SK-N-SH treated with all-trans-retinoic acid at 6 μM for 48 hours (cell line): ENCODE results near the gene OAS2.

Source experiments
- ATAC-seq: fragments of 200-7000 bp; cut with Tn5 transposase; 3 replicates; pipeline ENCODE4 v1.9.1; 2020; ENCODE audit warnings: mild to moderate bottlenecking, moderate library complexity
- ARNTL ChIP-seq: fragments of 450-650 bp; formaldehyde crosslinking; IDR thresholded peaks from 2 replicates; pipeline ENCODE4 v1.5.0; 2020; ENCODE audit warnings: low read depth, mild to moderate bottlenecking, moderate library complexity, borderline replicate concordance
- BACH2 ChIP-seq: fragments of 250-450 bp; sonication (Bioruptor Pico); IDR thresholded peaks from 2 replicates; pipeline ENCODE4 v1.9.0; 2021; ENCODE audit warnings: mild to moderate bottlenecking, borderline replicate concordance
- CREB5 ChIP-seq: fragments of 250-450 bp; sonication (Bioruptor Pico); IDR thresholded peaks from 2 replicates; pipeline ENCODE4 v1.5.1; 2020; ENCODE audit warnings: low read depth, mild to moderate bottlenecking, moderate library complexity
- CSDC2 ChIP-seq: fragments of 250-450 bp; sonication (Bioruptor Pico); IDR thresholded peaks from 2 replicates; pipeline ENCODE4 v1.5.0; 2020; ENCODE audit warnings: mild to moderate bottlenecking, moderate library complexity
- ESRRG ChIP-seq: fragments of 250-450 bp; sonication (Bioruptor Pico); IDR thresholded peaks from 2 replicates; pipeline ENCODE4 v1.6.1; 2021; ENCODE audit warnings: mild to moderate bottlenecking
- GLIS3 ChIP-seq: fragments of 250-450 bp; sonication (Bioruptor Pico); IDR thresholded peaks from 2 replicates; pipeline ENCODE4 v1.5.0; 2020; ENCODE audit warnings: mild to moderate bottlenecking, moderate library complexity
- ISL1 ChIP-seq: fragments of 250-450 bp; sonication (Bioruptor Pico); IDR thresholded peaks from 2 replicates; pipeline ENCODE4 v2.1.2; 2022; ENCODE audit warnings: mild to moderate bottlenecking, moderate library complexity
- OSR1 ChIP-seq: fragments of 250-450 bp; sonication (Bioruptor Pico); IDR thresholded peaks from 2 replicates; pipeline ENCODE4 v1.8.0; 2022; ENCODE audit warnings: moderate library complexity, mild to moderate bottlenecking, inconsistent platforms
- PATZ1 ChIP-seq: fragments of 250-450 bp; sonication (Bioruptor Pico); IDR thresholded peaks from 2 replicates; pipeline ENCODE4 v1.8.0; 2020; ENCODE audit warnings: mild to moderate bottlenecking, moderate library complexity, borderline replicate concordance
- SNAI2 ChIP-seq: fragments of 250-450 bp; sonication (Bioruptor Pico); IDR thresholded peaks from 2 replicates; pipeline ENCODE4 v1.5.0; 2020; ENCODE audit warnings: mild to moderate bottlenecking, moderate library complexity
- TCF4 ChIP-seq: fragments of 250-450 bp; sonication (Bioruptor Pico); IDR thresholded peaks from 2 replicates; pipeline ENCODE4 v1.8.0; 2021; ENCODE audit warnings: mild to moderate bottlenecking, moderate library complexity, borderline replicate concordance
- ZC3H10 ChIP-seq: fragments of 250-450 bp; sonication (Bioruptor Pico); IDR thresholded peaks from 2 replicates; pipeline ENCODE4 v1.5.1; 2021; ENCODE audit warnings: mild to moderate bottlenecking, moderate library complexity
- ZFP3 ChIP-seq: fragments of 250-450 bp; sonication (Bioruptor Pico); IDR thresholded peaks from 2 replicates; pipeline ENCODE4 v1.5.0; 2020; ENCODE audit warnings: mild to moderate bottlenecking, moderate library complexity
- ZFP30 ChIP-seq: fragments of 450-650 bp; formaldehyde crosslinking; IDR thresholded peaks from 2 replicates; pipeline ENCODE4 v1.5.0; 2022; ENCODE audit warnings: mild to moderate bottlenecking, moderate library complexity
- ZNF565 ChIP-seq: fragments of 450-650 bp; formaldehyde crosslinking; conservative IDR thresholded peaks from 2 replicates; pipeline ENCODE4 v1.5.0; 2020; ENCODE audit warnings: low read depth, mild to moderate bottlenecking, moderate library complexity
- ZNF70 ChIP-seq: fragments of 450-650 bp; formaldehyde crosslinking; IDR thresholded peaks from 2 replicates; pipeline ENCODE4 v1.5.0; 2020; ENCODE audit warnings: mild to moderate bottlenecking, moderate library complexity
- ZNF8 ChIP-seq: fragments of 450-650 bp; formaldehyde crosslinking; IDR thresholded peaks from 2 replicates; pipeline ENCODE4 v1.5.0; 2020; ENCODE audit warnings: mild to moderate bottlenecking, moderate library complexity
- TF ChIP-seq, protein P1 (sequence below): fragments of 250-450 bp; sonication (Bioruptor Pico); IDR thresholded peaks from 2 replicates; pipeline ENCODE4 v1.5.0; 2020; ENCODE audit warnings: mild to moderate bottlenecking, moderate library complexity
- TF ChIP-seq, protein P2 (sequence below): fragments of 250-450 bp; sonication (Bioruptor Pico); IDR thresholded peaks from 2 replicates; pipeline ENCODE4 v1.5.1; 2021; ENCODE audit warnings: mild to moderate bottlenecking, moderate library complexity

Gene OAS2

GRCh38 chr12:112929715-112930114 is 48.6 kb upstream of the OAS2 start:
- no peak for TF ChIP-seq CSDC2 (CRISPR knock-in tag)
- TF ChIP-seq ARNTL (CRISPR knock-in tag): no peak
- no peak for TF ChIP-seq ZFP30 (CRISPR knock-in tag)
- no peak for ATAC-seq

- TF ChIP-seq ZC3H10 (CRISPR knock-in tag): no peak
- TF ChIP-seq SNAI2 (CRISPR knock-in tag): no peak
- no peak for TF ChIP-seq BACH2 (CRISPR knock-in tag)
- no peak for TF ChIP-seq OSR1 (CRISPR knock-in tag)
- no peak for TF ChIP-seq ZNF565 (CRISPR knock-in tag)
- TF ChIP-seq ZNF8 (CRISPR knock-in tag): no peak
- TF ChIP-seq TCF4 (CRISPR knock-in tag): no peak
- TF ChIP-seq ZFP3 (CRISPR knock-in tag): no peak
- no peak for TF ChIP-seq ESRRG (CRISPR knock-in tag)
- TF ChIP-seq, protein P1, sequence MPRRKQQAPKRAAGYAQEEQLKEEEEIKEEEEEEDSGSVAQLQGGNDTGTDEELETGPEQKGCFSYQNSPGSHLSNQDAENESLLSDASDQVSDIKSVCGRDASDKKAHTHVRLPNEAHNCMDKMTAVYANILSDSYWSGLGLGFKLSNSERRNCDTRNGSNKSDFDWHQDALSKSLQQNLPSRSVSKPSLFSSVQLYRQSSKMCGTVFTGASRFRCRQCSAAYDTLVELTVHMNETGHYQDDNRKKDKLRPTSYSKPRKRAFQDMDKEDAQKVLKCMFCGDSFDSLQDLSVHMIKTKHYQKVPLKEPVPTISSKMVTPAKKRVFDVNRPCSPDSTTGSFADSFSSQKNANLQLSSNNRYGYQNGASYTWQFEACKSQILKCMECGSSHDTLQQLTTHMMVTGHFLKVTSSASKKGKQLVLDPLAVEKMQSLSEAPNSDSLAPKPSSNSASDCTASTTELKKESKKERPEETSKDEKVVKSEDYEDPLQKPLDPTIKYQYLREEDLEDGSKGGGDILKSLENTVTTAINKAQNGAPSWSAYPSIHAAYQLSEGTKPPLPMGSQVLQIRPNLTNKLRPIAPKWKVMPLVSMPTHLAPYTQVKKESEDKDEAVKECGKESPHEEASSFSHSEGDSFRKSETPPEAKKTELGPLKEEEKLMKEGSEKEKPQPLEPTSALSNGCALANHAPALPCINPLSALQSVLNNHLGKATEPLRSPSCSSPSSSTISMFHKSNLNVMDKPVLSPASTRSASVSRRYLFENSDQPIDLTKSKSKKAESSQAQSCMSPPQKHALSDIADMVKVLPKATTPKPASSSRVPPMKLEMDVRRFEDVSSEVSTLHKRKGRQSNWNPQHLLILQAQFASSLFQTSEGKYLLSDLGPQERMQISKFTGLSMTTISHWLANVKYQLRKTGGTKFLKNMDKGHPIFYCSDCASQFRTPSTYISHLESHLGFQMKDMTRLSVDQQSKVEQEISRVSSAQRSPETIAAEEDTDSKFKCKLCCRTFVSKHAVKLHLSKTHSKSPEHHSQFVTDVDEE: no peak
- no peak for ATAC-seq
These were observed 48.0 kb upstream of the OAS2 start for GRCh38 chr12:112930350-112930749.

DNA sequence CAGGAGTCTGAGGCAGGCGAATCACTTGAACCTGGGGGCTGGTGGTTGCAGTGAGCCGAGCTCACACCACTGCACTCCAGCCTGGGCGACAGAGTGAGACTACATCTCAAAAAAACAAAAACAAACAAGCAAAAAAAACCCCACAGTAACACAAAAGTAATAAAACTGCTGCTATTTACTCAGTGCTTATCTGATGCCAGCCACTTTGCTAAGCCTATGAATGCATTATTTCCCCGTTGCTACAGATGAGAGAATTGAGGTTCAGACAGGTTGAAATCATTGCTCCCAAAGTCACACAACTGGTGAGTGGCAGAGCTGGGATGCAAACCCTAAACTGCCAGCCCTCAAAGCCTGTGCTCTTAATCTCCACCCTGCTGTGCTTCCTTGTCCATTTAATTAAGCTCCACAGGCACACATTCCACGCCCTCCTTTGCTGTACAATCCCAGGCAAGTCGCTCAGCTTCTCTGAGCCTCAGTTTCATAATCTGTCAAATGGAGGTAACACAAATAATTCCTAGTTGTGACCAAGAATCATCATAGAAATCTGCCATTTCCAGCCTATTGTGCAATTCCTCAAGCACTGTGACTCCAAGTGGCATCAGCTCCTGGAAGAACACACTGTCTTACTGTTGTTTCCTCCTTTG is 45.7 kb upstream of the OAS2 start:
- TF ChIP-seq GLIS3 (CRISPR knock-in tag) (no peak), CSDC2 (CRISPR knock-in tag) (no peak), BACH2 (CRISPR knock-in tag) (no peak), ZFP30 (CRISPR knock-in tag) (no peak), PATZ1 (CRISPR knock-in tag) (no peak), ISL1 (CRISPR knock-in tag) (no peak), ZFP3 (CRISPR knock-in tag) (no peak), CREB5 (CRISPR knock-in tag) (no peak), TCF4 (CRISPR knock-in tag) (no peak), SNAI2 (CRISPR knock-in tag) (no peak), ZNF70 (CRISPR knock-in tag) (no peak)
- TF ChIP-seq, protein P2, sequence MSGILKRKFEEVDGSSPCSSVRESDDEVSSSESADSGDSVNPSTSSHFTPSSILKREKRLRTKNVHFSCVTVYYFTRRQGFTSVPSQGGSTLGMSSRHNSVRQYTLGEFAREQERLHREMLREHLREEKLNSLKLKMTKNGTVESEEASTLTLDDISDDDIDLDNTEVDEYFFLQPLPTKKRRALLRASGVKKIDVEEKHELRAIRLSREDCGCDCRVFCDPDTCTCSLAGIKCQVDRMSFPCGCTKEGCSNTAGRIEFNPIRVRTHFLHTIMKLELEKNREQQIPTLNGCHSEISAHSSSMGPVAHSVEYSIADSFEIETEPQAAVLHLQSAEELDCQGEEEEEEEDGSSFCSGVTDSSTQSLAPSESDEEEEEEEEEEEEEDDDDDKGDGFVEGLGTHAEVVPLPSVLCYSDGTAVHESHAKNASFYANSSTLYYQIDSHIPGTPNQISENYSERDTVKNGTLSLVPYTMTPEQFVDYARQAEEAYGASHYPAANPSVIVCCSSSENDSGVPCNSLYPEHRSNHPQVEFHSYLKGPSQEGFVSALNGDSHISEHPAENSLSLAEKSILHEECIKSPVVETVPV (CRISPR knock-in tag): no peak
- TF ChIP-seq, protein P1: no peak
- ATAC-seq: no peak
